Bronchial epithelial cell (primary cell): ENCODE data around the gene SLC37A1. TPM values are rescaled to one million over a fixed set of nuclear protein-coding genes. Genes with fewer than 3 reads are reported as not detected.
A peak's percentile ranks its signal among the peaks of the same experiment; 100 is the strongest.

Experiments used
- DNase-seq: peaks from one replicate; pipeline ENCODE4 v3.0.0-alpha.2; 2010; ENCODE audit warnings: low read depth
- FAIRE-seq: peaks from 2 replicates; lab custom pipeline; 2011; peaks lifted over from hg19 to GRCh38; lab: Jason Lieb, UNC
- H3K27me3 ChIP-seq: 2 replicates; pipeline ENCODE4 v1.5.1; 2011; ENCODE audit warnings: low read length; ENCODE audit not compliant: control insufficient read depth, insufficient read depth
- H3K36me3 ChIP-seq: 2 replicates; pipeline ENCODE4 v1.5.1; 2011; ENCODE audit warnings: low read length; ENCODE audit not compliant: control insufficient read depth, insufficient read depth
- H3K4me3 ChIP-seq: 2 replicates; pipeline ENCODE4 v1.5.1; 2011; ENCODE audit warnings: mild to moderate bottlenecking, low read depth, low read length, control low read depth
- total RNA-seq: library from RNA; depleted of rRNA; stranded (reverse); fragments of >200 nt; gene quantifications from 2 replicates; pipeline ENCODE4 v1.2.1, GENCODE V29; 2014
- TF ChIP-seq, protein P1 (sequence below): IDR thresholded peaks from 2 replicates; pipeline ENCODE4 v1.5.1; 2011; ENCODE audit warnings: mild to moderate bottlenecking, moderate library complexity, low read length, control low read depth, inconsistent platforms; ENCODE audit not compliant: insufficient read depth, severe bottlenecking

Gene SLC37A1
- 7.1 and 15.1 TPM in 2 replicates for total RNA-seq

- no peaks in the 10 kb centered on the region for H3K27me3 ChIP-seq
- H3K36me3 ChIP-seq: no peaks in the 10 kb centered on the region
- TF ChIP-seq, protein P1, sequence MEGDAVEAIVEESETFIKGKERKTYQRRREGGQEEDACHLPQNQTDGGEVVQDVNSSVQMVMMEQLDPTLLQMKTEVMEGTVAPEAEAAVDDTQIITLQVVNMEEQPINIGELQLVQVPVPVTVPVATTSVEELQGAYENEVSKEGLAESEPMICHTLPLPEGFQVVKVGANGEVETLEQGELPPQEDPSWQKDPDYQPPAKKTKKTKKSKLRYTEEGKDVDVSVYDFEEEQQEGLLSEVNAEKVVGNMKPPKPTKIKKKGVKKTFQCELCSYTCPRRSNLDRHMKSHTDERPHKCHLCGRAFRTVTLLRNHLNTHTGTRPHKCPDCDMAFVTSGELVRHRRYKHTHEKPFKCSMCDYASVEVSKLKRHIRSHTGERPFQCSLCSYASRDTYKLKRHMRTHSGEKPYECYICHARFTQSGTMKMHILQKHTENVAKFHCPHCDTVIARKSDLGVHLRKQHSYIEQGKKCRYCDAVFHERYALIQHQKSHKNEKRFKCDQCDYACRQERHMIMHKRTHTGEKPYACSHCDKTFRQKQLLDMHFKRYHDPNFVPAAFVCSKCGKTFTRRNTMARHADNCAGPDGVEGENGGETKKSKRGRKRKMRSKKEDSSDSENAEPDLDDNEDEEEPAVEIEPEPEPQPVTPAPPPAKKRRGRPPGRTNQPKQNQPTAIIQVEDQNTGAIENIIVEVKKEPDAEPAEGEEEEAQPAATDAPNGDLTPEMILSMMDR: no peak
- no peak for DNase-seq
- H3K4me3 ChIP-seq: peak within 1 kb of the TSS; percentile 69
- FAIRE-seq: no peak
Observed at GRCh38 chr21:42513151-42513984, at the start of gene SLC37A1. TSS of gene SLC37A1 (plus strand) at chr21:42513852. CDS start at chr21:42518455, 4,603 bp downstream.

DNA sequence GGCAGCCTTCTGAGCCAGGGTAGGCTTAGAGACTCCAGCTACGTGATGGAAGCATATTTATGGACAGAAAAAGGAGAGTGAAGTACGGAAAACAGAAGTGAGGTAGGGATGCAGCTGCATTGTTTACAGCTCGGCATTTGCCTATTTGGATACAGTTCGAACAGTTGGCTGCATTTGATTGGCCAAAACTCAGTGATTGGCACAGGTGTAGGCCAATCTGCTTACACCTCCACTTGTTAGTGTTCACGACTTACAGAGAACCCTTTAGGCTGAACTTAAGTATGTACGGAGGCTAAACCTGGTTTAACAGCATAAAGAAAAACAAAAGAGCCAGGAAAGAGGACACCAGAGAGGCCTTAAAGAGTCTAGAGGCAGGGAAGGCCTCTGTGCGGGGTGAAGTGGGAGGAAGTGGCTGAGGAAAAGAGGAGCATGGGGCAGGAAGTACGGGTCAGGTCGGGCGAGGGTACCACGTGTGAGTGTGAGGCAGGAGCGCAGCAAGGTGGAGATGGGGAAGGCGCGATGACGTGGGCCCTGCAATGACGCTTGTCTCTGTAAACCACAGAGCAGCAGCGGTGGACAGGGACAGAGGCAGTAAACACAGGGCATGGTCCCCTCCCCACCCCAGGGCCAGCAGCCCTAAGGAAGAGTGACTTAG, 49.7 kb upstream of the SLC37A1 start:
- Histone ChIP-seq H3K4me3 (no peak overlapping the region), H3K36me3 (no peaks in the 10 kb centered on the region), H3K27me3 (no peaks in the 10 kb centered on the region)
- FAIRE-seq (no peak), DNase-seq (peak; percentile 46)
- TF ChIP-seq, protein P1: no peak

- no peak for FAIRE-seq
- DNase-seq: peak; percentile 43
- TF ChIP-seq, protein P1: no peak
- Histone ChIP-seq H3K36me3 (no peaks in the 10 kb centered on the region), H3K4me3 (no peak overlapping the region), H3K27me3 (no peaks in the 10 kb centered on the region)
Observed at GRCh38 chr21:42465008-42465802, 48.4 kb upstream of the SLC37A1 start.

- H3K27me3 ChIP-seq: no peaks in the 10 kb centered on the region
- no peak for DNase-seq
- H3K36me3 ChIP-seq: no peaks in the 10 kb centered on the region
- TF ChIP-seq, protein P1: no peak
- FAIRE-seq: no peak
- no peak overlapping the region for H3K4me3 ChIP-seq
Observed at GRCh38 chr21:42465803-42466127, 47.9 kb upstream of the SLC37A1 start.

- H3K27me3 ChIP-seq: no peaks in the 10 kb centered on the region
- no peaks in the 10 kb centered on the region for H3K36me3 ChIP-seq
- TF ChIP-seq, protein P1: no peak
- H3K4me3 ChIP-seq: no peak overlapping the region
- no peak for DNase-seq
- no peak for FAIRE-seq
Observed at GRCh38 chr21:42466700-42467099, 47.0 kb upstream of the SLC37A1 start.
